ENCODE data around the gene AKIRIN2. TPM values are rescaled to one million over a fixed set of nuclear protein-coding genes. Genes with fewer than 3 reads are reported as not detected.

AKIRIN2 gene
- total and polyA plus RNA-seq, 2 donors (not counting 1 experiment from before 2014, with no cell fraction given) = 82.2 to 108 TPM

DNA sequence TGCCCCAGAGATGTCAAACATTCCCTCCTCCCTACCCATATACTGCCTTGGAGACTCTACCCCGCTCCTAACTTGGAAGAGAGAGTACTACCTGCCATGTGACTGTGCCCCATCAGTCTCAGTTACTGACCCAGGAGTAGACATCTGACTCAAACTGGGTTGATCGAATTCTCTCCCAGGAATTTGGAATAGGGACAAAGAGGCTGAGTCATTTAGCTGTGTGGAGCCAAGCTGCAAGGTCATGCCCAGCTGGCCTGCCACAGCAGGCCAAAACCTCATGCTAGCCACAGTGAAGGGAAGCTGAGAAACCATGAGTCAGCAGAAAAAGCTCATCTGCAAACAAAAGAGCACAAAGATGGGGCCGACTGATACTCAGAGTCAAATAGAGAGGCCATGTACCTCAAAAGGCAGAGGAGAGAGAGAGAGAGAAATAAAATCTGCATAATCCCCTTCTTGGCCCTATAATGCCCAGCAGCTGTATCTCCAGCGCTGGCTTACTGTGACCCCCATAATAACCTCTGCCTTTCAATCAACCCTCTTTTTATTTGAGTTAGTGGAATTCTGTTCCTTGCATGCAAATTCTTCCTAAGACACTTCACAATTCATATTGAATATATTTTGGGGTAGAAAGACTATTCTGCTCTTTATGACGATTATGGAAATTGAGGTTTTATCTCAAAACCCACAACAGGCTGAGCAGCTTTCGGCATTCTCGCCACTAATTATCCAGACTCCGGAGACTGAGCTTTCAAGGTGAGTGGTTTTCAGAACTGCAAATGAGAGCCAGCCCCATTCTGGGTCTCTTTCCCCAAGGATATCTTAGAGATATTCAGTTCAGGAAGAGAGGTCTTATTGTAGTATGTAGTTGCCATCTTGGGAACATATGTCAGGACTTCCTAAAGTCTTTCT is 21.4 kb upstream of the AKIRIN2 start:
- CTCF ChIA-PET = interaction anchor here (0.5 kb wide), 1 partner anchor 14 kb away, joined by 3 read pairs; no protein-coding TSS in a partner anchor

More for the DNA sequence above, 21.4 kb upstream of the AKIRIN2 start:
- H3K27me3 Mint-ChIP-seq = no peaks in the 10 kb centered on the region
- H3K27ac ChIP-seq (ENCODE audit: low read length in 2 of 2) = no peak overlapping the region
- H3K4me2 ChIP-seq (replicated peaks; ENCODE audit: low read depth, low read length, poor library complexity, severe bottlenecking) = no peak overlapping the region
- 35% methylated on average over 3 of the region's 8 CpGs for WGBS (ENCODE audit: insufficient coverage)
- peaks cover 30% of the 10 kb centered on the region for H3K4me1 Mint-ChIP-seq
- ATAC-seq (ENCODE audit: low read depth) (no peak), DNase-seq (no peak)
- TF ChIP-seq EZH2 (IDR thresholded peaks at IDR 0.05; ENCODE audit: borderline replicate concordance, insufficient read depth, low read depth, low read length, poor library complexity, severe bottlenecking) (no peak), CTCF (IDR thresholded peaks at IDR 0.05) (no peak)
- H3K9me3 Mint-ChIP-seq (ENCODE audit: insufficient read depth) = no peaks in the 10 kb centered on the region
- peaks cover 24 to 28% of the 10 kb centered on the region in 2 donors for H3K4me1 ChIP-seq (ENCODE audit: control insufficient read depth in 2 of 2, insufficient read depth in 2 of 2, low read length in 2 of 2)
- H3K9me3 ChIP-seq (ENCODE audit: control extremely low read depth in 1 of 3, control insufficient read depth in 2 of 3, insufficient read depth in 1 of 3, low read length in 2 of 3) = peaks cover 0 to 9% (median 0%) of the 10 kb centered on the region in 3 donors
- POLR2A ChIA-PET = interaction anchor here (0.6 to 0.7 kb wide), 2 partner anchors 26 to 36 kb away, joined by 5 to 7 read pairs; no protein-coding TSS in a partner anchor
- no peak overlapping the region for H3K4me3 ChIP-seq (ENCODE audit: control extremely low read depth in 1 of 5, extremely low read depth in 1 of 5, insufficient read depth in 1 of 5, low read depth in 2 of 5, low read length in 4 of 5)
- no peaks in the 10 kb centered on the region for H3K79me2 ChIP-seq (ENCODE audit: control insufficient read depth, insufficient read depth, low read length)
- H4K20me1 ChIP-seq (ENCODE audit: control insufficient read depth, insufficient read depth, low read length, poor library complexity, severe bottlenecking) = no peaks in the 10 kb centered on the region
- no peak overlapping the region for H3K4me3 Mint-ChIP-seq
- intact Hi-C loops (cut with micrococcal nuclease) = loop anchor here (1.0 kb wide), 1 partner anchor 17 kb away; no protein-coding TSS in a partner anchor
- no peak overlapping the region for H3K27ac Mint-ChIP-seq
- no peaks in the 10 kb centered on the region for H3K27me3 ChIP-seq (replicated peaks in 1 of 4; ENCODE audit: control extremely low read depth in 1 of 4, control insufficient read depth in 3 of 4, insufficient read depth in 4 of 4, low read length in 3 of 4)
- H3K36me3 ChIP-seq (replicated peaks in 1 of 2; ENCODE audit: control extremely low read depth in 1 of 2, control insufficient read depth in 1 of 2, extremely low read depth in 1 of 2, insufficient read depth in 2 of 2, low read length in 1 of 2) = no peaks in the 10 kb centered on the region
- no peak overlapping the region for H3K9ac ChIP-seq (ENCODE audit: low read length)
- no peak overlapping the region for H2AFZ ChIP-seq (ENCODE audit: insufficient read depth, low read depth, low read length, poor library complexity, severe bottlenecking)
